Measurements from ENCODE around the gene TNRC18.

DNA sequence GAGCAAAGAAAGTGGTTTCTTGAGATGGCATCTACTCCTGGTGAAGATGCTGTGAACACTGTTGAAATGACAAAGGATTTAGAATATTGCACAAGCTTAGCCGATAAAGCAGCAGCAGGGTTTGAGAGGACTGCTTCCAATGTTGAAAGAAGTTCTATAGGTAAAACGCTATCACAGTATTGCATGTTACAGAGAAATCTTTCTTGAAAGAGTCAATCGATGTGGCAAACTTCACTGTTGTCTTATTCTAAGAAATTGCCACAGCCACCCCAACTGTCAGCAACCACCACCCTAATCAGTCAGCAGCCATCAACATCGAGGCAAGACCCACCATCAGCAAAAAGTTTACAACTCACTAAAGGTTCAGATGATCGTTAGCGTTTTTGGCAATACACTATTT is 81.0 kb downstream of the TNRC18 start:
- TF ChIP-seq, protein P1, sequence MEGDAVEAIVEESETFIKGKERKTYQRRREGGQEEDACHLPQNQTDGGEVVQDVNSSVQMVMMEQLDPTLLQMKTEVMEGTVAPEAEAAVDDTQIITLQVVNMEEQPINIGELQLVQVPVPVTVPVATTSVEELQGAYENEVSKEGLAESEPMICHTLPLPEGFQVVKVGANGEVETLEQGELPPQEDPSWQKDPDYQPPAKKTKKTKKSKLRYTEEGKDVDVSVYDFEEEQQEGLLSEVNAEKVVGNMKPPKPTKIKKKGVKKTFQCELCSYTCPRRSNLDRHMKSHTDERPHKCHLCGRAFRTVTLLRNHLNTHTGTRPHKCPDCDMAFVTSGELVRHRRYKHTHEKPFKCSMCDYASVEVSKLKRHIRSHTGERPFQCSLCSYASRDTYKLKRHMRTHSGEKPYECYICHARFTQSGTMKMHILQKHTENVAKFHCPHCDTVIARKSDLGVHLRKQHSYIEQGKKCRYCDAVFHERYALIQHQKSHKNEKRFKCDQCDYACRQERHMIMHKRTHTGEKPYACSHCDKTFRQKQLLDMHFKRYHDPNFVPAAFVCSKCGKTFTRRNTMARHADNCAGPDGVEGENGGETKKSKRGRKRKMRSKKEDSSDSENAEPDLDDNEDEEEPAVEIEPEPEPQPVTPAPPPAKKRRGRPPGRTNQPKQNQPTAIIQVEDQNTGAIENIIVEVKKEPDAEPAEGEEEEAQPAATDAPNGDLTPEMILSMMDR (IDR thresholded peaks at IDR 0.05) = no peak
- TF ChIP-seq POLR2A (IDR thresholded peaks at IDR 0.05) = no peak

Measured in esophagus squamous epithelium (tissue), 4 donors.